ENCODE data around the gene TTC19. TPM values are rescaled to one million over a fixed set of nuclear protein-coding genes. Genes with fewer than 3 reads are reported as not detected.
A peak's percentile ranks its signal among the peaks of the same experiment; 100 is the strongest.
"Not testable (repeated sequence)": the region's sequence is repeated elsewhere in the genome, so short reads cannot be mapped to it uniquely, and the experiment has no call there.

Gene TTC19
- total RNA-seq, 2 donors from 2014 or later, result 18.4 to 18.6 TPM

GRCh38 chr17:15971098-15971678 is 28.4 kb upstream of the TTC19 start:
- DNase-seq (ENCODE audit: low spot score), result no peak
- intact Hi-C loops (cut with DNase I), result no loop called here

GRCh38 chr17:15971882-15972281 is 27.7 kb upstream of the TTC19 start:
- intact Hi-C loops (cut with DNase I), result no loop called here
- DNase-seq (ENCODE audit: low spot score), result no peak

DNA sequence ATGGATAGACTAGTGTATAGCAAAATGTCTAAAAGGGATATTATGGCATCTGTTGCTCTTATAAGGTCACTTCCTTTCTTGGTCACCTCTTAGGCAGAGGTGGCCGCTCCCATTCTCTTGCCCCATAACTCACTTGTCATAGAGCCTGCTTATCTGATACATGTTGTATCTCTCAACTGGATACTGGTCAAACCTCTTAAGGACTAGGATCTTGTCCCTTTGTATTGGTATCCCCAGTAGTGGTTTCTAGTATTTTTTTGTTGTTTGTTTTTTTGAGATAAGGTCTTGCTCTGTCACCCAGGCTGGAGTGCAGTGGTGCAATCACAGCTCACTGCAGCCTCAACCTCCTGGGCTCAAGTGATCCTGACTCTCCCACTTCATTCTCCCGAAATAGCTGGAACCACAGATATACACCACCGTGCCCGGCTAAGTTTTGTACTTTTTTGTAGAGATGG is 27.1 kb upstream of the TTC19 start:
- intact Hi-C loops (cut with DNase I), result no loop called here

GRCh38 chr17:15973016-15973415 is 26.6 kb upstream of the TTC19 start:
- no peak for DNase-seq (ENCODE audit: low spot score)
- intact Hi-C loops (cut with DNase I), result no loop called here

More for the DNA sequence above, 27.1 kb upstream of the TTC19 start:
- DNase-seq (ENCODE audit: low spot score), result no peak

DNA sequence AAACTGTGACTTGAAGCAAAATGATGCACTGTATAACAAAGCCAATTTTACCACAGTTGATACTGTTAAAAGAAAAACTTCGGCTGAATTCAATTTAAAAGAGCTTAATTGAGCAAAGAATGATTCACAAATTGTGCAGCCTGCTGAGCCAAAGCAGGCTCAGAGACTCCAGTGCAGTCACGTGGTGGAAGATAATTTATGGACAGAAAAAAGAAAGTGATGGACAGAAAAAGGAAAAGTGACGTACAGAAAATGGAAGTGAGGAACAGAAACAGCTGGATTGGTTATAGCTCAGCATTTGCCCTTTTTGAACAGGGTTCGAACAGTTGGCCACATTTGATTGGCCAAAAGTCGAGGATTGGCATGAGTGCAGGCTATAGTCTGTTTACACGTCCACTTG is 25.8 kb upstream of the TTC19 start:
- intact Hi-C loops (cut with DNase I), result no loop called here
- no peak for DNase-seq (ENCODE audit: low spot score)

GRCh38 chr17:15977894-15978293 is 21.7 kb upstream of the TTC19 start:
- DNase-seq (ENCODE audit: low spot score), result no peak
- intact Hi-C loops (cut with DNase I), result no loop called here

DNA sequence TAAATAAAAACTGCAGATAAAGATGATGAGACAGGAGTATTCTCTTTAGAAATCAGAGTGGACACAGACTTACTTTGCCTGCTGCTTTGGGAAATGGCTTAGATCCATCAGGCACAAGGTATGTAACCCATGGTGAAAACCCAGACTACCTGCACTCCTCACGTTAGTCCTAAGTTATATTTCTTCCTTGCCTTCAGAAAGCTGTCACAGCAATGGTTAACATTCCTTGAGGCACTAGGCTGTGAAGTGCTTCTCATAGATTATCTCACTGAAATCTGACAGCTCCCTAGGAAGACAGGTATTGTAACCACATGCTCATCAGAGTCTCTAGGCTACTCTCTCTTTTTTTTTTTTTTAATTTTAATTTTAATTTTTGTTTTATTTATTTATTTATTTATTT is 21.0 kb upstream of the TTC19 start:
- intact Hi-C loops (cut with DNase I), result no loop called here

GRCh38 chr17:15979013-15979412 is 20.6 kb upstream of the TTC19 start:
- DNase-seq (ENCODE audit: low spot score); intact Hi-C loops (cut with DNase I): not testable (repeated sequence)

More for the DNA sequence above, 21.0 kb upstream of the TTC19 start:
- DNase-seq (ENCODE audit: low spot score), result no peak

DNA sequence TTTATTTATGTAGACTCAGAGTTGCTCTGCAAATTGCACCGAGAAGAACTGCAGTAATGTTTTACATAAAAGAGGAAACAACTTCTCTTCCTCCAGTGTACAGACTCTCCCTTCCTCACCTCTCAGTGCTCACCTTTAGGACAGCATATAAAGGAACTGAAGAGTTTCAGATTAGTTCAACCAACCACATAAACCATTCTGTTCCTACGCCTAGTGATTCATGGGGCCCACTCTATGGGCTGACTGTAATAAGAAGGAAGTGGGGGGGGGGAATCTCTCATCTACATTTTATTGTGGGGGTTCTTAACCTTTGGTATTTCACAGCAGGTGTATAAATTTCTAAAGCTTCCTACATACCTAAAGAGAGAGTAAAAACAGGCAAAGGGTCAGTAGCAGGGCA is 18.4 kb upstream of the TTC19 start:
- intact Hi-C loops (cut with DNase I), result no loop called here
- DNase-seq (ENCODE audit: low spot score), result no peak

GRCh38 chr17:15981646-15982580 is 17.7 kb upstream of the TTC19 start:
- no peak for DNase-seq (ENCODE audit: low spot score)
- intact Hi-C loops (cut with DNase I), result no loop called here

- intact Hi-C loops (cut with DNase I), result no loop called here
- no peak for DNase-seq (ENCODE audit: low spot score)
Observed at GRCh38 chr17:15996322-15996721, 3.3 kb upstream of the TTC19 start.

GRCh38 chr17:15998031-15998562 is 1.5 kb upstream of the TTC19 start:
- no peak for DNase-seq (ENCODE audit: low spot score)
- intact Hi-C loops (cut with DNase I), result no loop called here

DNA sequence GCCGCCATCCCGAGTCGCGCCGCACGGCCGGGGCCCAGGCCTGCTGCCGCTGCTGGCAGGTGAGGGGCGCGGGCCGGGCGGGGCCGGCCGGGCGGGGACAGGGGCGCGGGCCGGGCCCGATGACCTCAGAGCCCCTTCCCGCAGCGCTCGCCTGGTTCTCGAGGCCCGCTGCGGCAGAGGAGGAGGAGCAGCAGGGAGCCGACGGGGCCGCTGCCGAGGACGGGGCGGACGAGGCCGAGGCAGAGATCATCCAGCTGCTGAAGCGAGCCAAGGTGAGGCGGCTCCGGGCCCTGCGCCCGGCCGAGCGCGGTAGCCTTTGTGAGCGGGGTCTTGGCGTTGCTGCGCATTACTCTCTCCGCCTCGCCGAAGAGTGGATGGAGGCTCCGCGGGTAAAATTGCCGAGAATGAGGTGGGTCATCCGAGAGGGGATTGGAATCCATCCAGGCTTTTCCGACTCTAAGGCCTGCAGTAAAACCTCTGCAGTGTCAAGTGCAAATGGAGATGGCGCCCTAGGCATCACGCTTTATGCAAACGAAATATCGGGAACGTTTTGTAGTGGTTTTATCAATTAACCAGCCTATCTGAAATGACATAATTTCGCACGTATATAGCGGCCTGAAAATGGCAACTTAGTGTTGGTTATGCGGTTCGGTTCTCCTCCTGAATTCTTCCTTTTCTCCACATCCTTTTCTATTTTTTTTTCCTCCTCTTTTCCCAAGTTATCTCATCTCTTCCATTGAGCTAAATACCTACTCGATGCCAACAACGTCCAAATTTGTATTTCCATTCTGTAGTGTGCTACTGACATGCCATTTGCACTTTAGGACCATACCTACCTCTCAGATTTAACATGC is 577 bp downstream of the TTC19 start:
- peak; percentile 82 for DNase-seq (ENCODE audit: low spot score)
- intact Hi-C loops (cut with DNase I), result no loop called here

DNA sequence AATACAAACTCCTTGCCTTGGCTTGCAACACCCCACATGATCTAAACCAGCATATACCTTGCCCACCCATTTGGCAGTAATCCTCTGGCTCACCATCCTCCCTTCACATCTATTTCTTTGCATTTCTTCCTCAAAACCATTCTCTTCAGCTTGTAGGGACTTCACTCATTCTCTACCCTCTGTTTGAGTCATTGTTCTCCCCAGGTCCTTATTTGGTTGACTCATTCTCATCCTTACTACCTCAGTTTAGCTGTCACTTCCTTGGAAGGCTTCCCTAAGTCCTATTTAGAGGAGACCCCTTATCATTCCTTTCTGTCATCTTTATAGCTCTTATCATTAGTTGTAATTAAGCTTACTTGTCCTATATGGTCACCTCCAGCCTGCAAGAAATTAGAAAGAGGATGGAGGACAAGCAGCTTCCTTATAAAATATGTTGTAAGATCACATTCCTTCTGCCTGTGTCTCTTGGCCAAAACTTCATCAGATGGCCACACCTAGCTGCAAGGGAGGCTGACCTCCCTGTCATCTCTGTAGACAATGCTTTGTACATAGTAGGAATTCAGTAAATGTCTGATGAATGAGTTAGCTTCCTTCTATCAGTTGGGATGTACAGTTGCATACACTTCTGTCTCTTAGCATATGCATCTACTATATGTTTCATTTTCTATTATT is 1.7 kb downstream of the TTC19 start:
- intact Hi-C loops (cut with DNase I), result no loop called here
- DNase-seq (ENCODE audit: low spot score), result no peak

GRCh38 chr17:16002708-16003260 is 3.2 kb downstream of the TTC19 start:
- intact Hi-C loops (cut with DNase I), result no loop called here
- no peak for DNase-seq (ENCODE audit: low spot score)

GRCh38 chr17:16003841-16004240 is 4.2 kb downstream of the TTC19 start:
- DNase-seq (ENCODE audit: low spot score), result no peak
- intact Hi-C loops (cut with DNase I), result no loop called here

DNA sequence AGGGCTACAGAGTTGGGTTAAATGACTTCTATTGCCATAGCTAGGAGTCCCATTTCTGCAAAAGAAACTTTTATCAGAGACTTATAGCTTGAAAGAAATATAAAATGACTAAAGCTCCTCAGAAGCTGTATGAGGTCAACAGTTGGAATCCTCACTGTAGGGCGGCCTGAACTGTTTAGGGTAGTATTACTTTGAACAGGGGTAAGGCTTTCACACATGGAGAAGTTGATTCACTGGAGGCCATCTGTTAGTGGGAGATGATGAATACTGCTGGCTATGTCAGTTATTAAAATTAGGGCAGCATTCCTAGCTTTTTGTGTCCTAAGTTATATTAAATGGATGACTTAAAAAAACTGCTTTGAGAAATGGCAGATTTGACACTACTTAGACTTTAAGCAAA is 6.0 kb downstream of the TTC19 start:
- no peak for DNase-seq (ENCODE audit: low spot score)
- intact Hi-C loops (cut with DNase I), result no loop called here

DNA sequence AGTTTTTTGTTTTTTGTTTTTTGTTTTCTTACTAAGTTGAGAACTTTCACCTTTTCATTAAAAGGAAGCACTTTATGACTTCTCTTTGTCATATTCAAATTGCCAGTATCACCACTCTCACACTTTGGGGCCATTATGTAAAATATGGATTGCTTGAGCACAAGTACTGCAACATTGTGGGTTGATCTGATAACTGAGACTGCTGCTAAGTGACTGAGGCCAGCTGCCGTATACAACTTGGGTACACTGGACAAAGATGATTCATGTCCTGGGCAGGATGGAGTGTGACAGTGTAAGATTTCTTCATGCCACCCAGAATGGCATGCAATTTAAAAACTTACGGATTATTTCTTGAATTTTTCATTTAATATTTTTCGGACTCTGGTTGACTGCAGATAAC is 7.8 kb downstream of the TTC19 start:
- intact Hi-C loops (cut with DNase I), result no loop called here
- DNase-seq (ENCODE audit: low spot score), result no peak

- intact Hi-C loops (cut with DNase I), result no loop called here
- DNase-seq (ENCODE audit: low spot score), result no peak
Observed at GRCh38 chr17:16013943-16014407, 14.4 kb downstream of the TTC19 start.

Data from posterior vena cava (tissue), 2 donors.